GM21723 (cell line): ENCODE measurements around the gene RNF150.
"Not testable (repeated sequence)": the region's sequence is repeated elsewhere in the genome, so short reads cannot be mapped to it uniquely, and the experiment has no call there.

Experiments
- ATAC-seq: cut with Tn5 transposase; IDR thresholded peaks from one replicate; pipeline ENCODE4 v1.9.1; 2021; ENCODE audit warnings: mild to moderate bottlenecking, moderate library complexity; ENCODE audit not compliant: unreplicated experiment

RNF150 gene

DNA sequence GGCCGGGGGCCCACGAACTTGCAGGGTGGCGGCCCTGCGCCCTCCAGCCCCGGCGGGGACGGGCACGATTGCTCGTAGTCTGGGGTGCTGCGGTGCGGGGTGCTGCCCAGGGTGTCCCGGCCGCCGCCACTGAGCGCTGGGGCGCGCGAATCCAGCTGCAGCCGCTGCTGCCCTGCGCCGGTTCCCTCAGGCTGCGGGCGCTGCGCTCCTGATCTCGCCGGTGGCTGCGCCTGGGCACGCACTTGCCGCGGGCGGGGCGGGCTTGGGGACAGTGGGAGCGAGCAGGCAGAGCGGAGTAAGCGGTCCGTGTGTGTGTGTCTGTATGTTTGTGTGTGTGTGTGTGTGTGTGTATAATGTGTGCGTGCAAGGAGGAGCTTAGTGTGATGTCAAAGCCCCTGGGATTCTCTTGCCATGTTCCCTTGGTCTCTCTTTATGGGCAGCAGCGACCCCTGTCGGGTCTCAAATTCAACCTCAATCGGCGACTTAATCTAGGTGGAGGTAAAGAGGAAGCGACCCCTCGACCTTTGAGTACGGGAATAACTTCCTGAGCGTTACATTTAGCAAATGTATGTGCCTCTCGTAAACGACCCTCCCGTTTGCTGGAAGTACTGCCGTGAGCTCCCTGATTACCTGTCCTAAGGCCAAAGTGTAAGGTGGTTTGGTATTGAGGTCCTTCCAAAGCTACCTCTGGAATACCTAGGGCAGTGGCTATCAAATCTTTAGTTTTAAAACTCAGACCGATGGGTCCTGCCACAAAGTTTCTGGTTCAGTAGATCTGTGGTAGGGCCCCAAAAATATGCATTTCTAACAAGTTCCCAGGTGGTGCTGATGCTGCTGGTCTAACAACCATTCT lies at the start of gene RNF150:
TSS of gene RNF150 (minus strand) at position 324 of the 853 bp plus-strand sequence.
- ATAC-seq: peak; percentile 62

DNA sequence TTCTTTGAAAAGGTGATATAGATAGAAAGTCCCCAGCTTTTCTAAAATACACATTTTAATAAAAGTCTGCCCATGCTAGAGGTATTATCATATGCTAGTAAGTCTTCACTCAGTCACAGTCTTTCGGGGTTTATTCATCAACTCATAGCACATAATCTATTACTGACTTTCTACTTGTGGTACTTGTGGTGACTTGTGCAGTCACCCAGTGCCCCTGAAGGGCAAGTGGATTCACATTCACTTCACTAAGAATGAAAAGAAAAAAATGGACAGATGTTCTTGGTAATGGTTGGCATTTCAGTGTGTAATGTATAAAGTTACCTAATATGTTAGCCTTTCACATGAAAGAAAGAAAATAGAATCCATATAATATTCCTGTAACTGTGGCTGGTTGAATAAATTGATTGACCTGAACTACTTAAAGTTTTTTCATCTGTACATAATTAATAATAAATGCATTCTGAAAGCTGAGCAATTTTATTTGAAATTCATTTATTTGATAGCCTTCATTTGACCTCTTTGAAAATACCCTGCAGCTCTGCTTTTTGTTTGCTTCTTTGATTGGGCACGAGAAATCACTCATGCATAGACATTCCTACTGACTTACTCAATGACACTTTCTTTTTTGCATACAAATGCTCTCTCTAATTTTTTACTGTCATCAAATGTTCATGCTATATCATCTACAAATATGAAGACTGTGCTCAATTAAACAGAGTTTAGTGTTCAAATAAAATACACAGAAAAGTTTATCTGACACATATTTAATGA lies 47.9 kb upstream of the RNF150 start:
- no peak for ATAC-seq

DNA sequence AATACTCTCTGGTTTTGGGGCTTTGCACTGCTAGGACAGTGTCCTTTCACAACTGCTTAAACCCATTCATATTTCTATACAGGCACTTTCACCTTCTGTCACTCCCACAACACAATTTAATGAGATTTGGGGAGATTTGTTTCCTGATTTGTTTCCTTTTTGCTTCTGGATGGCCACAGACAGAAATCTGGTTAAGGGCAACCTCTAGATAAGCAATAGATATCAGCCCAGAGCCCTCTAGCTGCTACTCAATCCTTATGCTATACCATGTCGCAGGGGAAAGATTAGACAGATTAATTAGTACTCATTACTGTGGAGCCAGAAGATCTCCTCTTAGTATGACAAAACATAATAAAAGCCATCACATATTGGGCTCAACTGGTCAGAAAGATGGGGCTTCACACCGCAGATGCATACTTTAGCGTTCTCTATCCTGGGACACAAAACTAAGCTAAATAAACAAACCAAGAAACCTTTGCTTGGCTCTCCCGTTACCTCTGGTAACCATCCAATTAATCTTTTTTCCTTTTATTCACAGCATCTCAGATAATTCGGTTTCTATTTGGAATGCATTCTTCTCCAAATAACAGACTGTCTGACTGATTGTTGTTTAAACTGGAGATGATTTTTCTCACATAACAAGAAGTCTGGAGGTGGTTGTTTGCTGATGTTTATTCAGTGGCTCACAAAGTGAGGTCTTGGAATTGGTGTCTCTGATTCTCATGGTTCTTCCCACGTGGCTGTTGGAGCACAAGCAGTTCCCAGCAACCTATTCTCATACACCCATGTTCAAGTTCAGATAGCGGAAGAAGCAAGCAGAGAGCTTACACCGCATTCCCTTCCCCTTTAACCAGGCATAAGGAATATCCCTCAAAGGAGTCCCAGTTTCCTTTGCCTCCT lies 46.5 kb upstream of the RNF150 start:
- ATAC-seq: no peak

DNA sequence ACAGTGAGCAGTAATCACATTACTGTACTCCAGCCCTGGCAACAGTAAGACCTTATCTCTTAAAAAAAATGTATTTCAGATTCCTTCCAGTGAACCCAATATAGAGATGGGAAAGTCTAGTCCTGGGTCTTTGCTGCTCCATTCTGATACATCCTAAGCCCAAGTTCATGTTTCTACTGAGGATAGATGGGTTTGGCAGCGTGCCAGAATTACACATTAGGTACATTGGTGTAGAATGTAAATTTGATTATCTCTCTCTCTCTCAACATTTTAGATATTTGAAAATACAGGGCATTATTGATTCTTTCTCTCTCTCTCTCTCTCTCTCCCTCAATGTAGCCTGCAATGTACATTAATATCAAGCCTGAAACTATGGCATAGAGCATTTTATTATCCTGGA lies 43.9 kb upstream of the RNF150 start:
- ATAC-seq: no peak

DNA sequence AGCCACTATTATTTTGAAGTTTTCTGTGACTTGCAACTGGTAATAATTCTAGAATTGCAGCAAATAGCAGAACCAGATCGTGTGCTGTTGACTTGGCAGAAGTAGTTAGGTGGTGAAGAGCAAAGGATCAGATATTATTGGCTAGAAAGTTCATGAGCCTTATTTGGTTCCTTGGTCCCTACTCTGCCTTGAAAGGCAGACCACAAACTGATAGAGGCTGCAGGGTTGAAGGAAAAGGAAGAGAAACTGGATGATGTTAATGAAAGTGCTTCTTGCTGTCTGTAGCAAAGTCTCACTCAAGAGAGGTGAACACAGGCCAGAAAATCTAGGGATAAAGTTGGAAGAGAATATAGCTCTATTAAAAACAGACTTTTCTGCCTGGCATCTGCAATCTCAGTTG lies 41.2 kb upstream of the RNF150 start:
- no peak for ATAC-seq

DNA sequence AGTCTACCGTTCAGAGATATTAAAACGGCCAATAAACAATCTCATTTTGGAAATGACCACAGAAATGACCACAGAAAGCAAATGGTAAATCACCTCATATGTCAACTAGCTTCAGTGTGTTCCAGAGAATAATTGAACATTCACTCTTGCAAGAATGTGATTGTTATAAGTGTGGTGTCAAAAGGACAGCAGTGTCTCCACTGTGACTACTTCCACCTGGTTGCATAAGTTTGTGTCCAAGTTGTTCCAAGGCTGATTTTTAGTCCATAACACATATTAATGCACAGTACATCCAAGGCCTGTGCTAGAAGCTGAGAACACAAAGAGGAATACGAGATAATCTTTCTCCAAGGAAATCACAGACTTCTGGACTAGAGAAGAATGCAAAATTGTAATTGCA lies 37.4 kb upstream of the RNF150 start:
- ATAC-seq: no peak

DNA sequence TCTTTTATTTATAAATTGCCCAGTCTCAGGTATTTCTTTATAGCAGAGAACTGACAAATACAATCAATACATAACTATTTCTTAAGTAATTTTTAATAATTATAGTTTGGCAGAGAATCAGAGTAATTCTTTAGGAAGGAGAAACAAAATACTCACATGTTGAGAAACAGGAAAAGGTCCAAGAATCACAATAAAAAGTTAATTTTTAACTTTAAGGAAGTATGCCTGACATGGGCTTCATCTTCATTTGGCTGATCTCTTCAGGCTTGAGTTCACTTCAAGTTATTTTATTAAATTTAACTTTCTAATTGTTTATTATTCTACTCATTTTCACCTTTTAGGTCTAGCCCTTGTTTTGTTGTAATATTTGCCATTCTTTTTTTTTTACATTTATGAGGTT lies 36.1 kb upstream of the RNF150 start:
- ATAC-seq: no peak

DNA sequence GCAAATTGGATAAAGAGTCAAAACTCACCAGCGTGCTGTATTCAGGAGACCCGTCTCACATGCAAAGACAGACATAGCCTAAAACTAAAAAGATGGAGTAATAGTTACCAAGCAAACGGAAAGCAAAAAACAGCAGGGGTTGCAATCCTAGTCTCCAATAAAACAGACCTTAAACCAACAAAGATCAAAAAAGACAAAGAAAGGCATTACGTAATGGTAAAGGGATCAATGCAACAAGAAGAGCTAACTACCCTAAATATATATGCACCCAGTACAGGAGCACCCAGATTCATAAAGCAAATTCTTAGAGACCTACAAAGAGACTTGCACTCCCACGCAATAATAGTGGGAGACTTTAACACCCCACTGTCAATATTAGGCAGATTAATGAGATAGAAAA lies 31.7 kb upstream of the RNF150 start:
- ATAC-seq: not testable (repeated sequence)

DNA sequence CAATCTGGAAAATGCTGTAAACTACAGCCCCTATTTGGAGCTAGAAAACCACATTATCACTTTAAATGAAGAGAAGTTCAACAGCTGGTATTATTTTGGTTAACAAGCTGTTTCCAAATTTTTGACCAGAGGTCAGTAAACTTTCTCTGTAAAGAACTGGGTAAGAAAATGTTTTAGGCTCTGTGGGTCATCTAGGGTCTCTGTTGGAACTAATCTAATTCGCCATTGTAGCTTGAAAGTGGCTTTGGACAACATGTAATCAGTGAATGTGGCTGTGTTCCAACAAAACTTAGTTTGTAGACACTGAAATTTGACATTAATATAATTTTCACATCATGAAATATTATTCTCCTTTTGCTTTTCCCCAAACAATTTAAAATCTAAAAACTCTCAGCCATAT lies 25.8 kb upstream of the RNF150 start:
- no peak for ATAC-seq

DNA sequence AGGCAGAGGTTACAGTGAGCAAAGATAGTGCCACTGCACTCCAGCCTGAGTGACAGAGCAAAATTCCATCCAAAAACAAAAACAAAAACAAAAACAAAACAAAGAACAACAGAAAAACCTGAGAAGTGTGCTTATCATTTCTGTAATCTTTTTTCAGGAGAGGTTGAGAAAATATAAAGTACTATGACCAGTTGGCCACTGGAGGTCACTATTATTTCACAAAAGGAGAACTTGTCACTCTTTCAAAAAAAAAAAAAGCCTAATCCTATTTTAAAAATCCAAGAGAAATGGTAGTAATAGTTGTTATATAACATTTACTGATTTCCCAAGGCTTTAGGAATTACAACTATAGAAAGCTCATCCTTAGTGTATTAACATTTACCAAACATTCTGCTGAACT lies 24.9 kb upstream of the RNF150 start:
- no peak for ATAC-seq

DNA sequence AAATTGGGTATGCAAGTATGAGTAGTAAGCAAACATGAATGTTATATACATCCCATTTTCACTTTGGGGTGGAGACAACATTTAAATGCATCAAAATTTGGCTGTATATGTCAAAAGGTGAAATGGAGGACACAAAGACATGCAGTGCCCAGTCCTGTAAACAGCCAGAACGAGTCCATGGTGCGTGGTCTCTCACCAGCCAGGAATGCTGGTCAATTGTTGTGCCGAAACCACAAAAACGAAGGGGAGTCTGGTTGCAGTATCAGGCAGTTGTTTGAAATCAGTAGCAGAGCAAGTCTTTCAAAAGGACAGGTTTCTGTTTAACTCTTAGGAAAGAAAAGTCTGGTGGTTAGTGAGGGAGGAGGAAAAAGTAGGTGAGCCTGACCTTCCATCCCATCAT lies 22.3 kb upstream of the RNF150 start:
- no peak for ATAC-seq

DNA sequence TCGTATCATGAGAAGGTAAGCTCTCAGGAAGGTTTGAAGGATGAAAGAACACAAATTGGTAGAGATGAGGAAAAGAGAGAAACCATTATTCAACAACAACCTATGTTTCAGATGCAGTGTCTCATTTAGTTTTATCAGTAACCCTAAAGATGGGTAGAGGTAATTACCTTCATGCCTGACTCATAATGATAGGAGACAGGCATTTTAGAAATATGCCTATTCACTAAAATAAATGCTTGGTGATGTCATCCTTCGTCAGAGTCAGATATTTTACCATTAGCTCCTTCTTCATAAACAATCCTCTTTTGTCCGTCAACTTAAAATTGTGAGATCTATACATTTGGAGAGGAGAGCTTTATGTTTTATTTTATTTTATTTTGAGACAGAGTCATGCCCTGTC lies 21.5 kb upstream of the RNF150 start:
- no peak for ATAC-seq

DNA sequence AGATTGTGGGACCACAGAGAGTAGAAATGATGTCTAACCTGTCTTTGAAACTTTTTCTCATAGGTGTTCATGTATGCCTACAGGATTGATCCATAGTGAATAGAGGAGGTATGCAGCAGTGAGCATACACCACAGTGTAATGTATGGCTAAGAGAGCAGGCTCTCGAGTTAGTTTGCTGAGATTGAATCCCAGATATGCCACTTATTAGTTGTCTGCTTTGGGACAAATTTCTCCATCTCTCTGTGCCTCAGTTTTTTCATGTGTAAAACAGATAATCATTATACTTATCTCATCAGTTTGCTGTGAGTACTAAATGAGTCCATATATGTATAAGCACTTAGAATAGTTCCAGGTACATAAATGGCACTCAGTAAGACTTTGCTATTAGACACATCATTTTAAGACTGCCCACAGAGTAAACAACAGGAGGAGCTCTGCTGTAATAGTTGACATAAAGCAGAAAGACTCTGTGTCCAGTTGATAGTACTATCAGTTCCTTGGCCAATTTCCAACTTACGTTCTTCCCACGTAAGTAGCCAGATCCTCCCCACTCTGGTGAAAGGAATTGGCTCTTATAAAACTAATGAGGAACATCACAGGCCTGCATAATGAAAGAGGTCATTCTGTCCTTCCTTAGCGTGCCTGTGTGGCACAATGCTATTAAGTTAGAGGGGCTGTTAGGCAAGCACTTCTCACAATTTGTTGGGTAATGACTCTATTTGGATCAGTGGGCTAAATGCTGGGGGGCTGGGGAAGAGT lies 20.7 kb upstream of the RNF150 start:
- ATAC-seq: no peak

DNA sequence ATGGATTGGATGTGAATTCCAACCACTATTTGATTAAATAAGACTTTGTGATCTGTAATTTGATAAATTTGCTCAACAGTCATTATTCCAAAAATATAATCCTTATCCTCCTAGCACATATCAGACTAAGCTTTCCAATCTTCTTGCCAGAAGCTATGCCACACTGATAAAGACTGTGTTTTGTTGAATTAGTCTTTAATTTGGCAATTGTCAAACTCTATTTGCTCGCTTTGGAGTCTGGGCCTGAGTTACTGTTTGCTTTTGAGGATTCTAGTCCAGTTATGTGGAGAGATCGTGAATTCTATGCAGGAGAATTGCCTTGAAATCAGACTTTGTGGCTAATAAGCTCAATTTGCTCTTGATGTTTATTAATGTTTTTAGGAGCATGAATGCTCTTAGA lies 10.9 kb upstream of the RNF150 start:
- no peak for ATAC-seq

DNA sequence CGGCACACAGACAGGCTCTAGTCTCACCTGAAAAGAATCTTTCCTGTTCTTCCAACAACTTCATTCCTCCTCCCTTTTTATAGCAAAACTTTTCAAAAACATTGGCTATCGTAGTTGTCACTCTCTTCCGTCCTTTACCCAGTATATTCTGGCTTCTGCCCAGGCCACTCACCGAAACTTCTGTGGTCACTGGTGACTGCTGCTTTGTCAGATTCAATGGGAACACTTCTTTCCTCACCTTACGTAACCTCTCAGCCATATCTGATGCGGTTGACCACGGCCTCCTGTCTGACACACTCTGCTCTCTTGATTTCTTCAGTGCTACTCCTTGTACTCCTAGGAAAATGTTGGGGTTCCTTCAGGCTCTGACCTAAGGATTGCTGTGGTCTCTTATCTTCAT lies 9.2 kb upstream of the RNF150 start:
- ATAC-seq: no peak

DNA sequence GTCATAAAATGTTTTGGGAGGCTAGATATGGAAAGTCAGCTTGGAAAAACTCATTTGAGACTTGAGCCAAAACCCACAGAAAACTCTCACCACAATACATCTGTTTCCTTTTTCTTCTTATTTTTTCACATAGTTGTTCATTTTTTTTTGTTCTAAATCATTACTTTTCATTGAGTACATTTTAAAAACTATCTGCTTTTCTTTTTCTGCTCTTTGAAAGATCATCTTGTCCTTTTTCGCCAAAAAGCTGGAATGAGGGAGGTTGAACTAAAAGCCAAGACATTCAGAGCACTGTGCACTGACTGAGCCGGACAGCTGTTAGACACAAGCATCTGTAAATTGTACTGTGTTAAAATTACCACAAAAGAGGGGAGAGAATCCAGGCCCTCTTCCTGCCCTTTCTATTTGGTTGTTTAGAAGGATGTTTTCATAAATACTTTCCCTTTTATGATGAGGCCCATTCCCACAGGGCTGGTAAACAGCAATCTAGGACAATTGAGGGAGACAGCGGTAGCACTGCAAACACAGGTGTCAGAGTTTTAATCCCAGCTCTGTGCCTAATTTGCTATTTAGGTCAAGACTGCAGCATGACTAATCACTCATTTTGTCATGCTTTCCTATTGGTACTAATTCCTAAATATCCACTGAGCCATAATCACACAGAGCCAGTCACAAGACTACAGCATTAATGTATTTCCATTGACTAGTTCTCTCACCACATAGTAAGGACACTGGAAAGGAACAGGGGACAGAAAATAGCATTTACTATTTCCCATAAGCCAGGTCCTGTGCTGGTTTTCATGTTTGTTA lies 7.3 kb upstream of the RNF150 start:
- no peak for ATAC-seq

DNA sequence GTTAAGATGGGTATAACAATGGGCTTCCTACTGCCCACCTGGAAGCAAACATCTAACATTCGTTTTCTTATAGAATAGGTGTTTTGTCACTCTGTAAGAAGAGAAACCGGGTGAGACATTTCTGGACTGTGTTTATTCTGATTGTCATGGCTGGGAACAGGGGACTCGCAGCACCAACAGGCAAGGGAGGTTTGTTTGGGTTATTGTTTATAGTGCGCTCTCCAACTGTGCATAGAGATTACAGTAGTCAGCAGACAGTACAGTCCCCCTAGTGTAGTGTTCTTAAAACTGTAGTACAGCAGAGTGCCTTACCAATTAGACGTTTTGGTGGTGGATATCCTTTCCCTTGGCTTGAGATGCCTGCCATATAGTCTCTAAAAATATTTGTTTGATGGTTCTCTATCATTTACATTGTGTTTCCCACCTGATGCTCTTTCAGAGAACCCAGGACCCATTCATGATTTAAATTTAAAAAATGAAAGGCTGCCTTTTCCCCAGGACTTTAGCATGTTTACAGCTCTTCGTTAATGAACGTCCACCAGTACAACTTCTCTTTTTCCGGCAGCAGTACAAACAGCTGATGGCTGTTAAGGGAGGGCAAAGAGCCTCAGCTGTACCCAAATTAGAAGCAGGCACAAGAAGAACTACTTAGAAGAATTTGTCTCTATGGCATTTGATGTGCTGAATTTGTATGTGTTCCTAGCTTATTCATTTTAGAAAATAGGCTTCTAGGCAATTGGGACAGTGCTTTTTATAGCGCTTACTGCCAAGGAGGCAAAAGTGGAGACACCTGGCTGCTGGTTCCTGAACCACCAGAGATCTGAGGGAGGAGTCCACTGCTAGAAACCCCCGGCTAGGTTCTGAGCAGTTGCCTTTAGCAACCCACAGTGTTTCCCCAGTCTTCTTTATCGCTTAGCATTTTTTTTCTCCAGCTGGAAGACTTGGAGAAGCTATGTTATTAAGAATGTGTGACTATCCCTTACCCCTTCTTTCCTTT lies 1.0 kb upstream of the RNF150 start:
- ATAC-seq: no peak

DNA sequence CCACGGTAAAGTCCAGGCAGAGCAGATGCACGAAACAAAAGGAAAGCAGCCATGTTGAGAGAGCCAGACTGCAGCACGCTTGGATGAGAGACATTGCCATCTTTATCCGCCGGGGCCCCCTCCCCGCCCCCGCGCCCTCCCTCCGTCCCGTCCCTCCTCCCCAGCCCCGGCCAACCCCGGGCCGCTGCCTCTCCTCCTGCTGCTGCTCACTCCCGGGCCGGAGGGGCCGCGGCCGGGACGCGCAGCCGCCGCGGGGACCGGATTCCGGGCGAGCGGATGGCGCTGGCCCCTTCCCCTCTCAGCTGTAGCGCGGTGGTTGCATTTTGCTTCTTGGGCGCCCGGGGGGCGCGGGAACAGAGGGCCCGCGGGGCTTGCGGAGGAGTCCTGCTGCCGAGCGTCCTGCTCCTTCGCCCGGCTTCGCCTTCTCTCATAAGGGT lies 542 bp downstream of the RNF150 start:
- ATAC-seq: peak; percentile 20
